K562 (cell line): ENCODE data around the gene SNX27. TPM values are rescaled to one million over a fixed set of nuclear protein-coding genes. Genes with fewer than 3 reads are reported as not detected.

Experiments
- MCM7 ChIP-seq, 2 experiments: fragments of 450-650 bp; IDR thresholded peaks; 2 replicates each; pipeline ENCODE4 v1.6.1; 2016 to 2018
- MGA ChIP-seq: fragments of 450-650 bp; IDR thresholded peaks from 2 replicates; pipeline ENCODE4 v1.6.1; 2016; ENCODE audit warnings: mild to moderate bottlenecking, moderate library complexity
- RNF2 ChIP-seq: sonication (generic); IDR thresholded peaks from 2 replicates; pipeline ENCODE4 v1.6.1; 2016
- SNIP1 ChIP-seq: fragments of 450-650 bp; IDR thresholded peaks from 2 replicates; pipeline ENCODE4 v1.7.1; 2017; ENCODE audit warnings: low read depth, mild to moderate bottlenecking
- SREBF1 ChIP-seq: fragments of 150-350 bp; IDR thresholded peaks from 2 replicates; pipeline ENCODE4 v1.6.1; 2014; ENCODE audit warnings: antibody characterized with exemption, low read depth, low read length, borderline replicate concordance
- ZEB2 ChIP-seq: fragments of 450-650 bp; IDR thresholded peaks from 2 replicates; pipeline ENCODE4 v1.6.1; 2016
- ZNF717 ChIP-seq: fragments of 250-450 bp; sonication (Bioruptor Pico); IDR thresholded peaks from 2 replicates; pipeline ENCODE4 v1.5.0; 2021
- polyA plus RNA-seq, 8 experiments: library from polyadenylated mRNA; depleted of rRNA in 4 of 8; stranded (reverse) in 5 of 8; unstranded in 3 of 8; fragments of >200 nt; fragmentation: Nextera tagmentation in 2 of 8; fragmentation: Illumina TruSeq in 1 of 8; extraction: Ambion mirVana in 2 of 8; extraction: Trizol in 1 of 8; gene quantifications; 2 replicates each; pipeline versions ENCODE4 v1.2.1 to v1.2.3, GENCODE V29; 2011 to 2014; ENCODE audit warnings: inconsistent platforms in 1 of 8, missing spikeins in 1 of 8
- total RNA-seq, 7 experiments: library from RNA; depleted of rRNA in 6 of 7; stranded (reverse); fragments of >200 nt in 6 of 7; fragmentation: Illumina TruSeq in 2 of 7; extraction: Trizol in 2 of 7; gene quantifications; 2 replicates each; pipeline versions ENCODE4 v1.2.1 to v1.2.3, GENCODE V29; 2011 to 2021; ENCODE audit warnings: low replicate concordance in 1 of 7
- TF ChIP-seq, protein P1 (sequence below): fragments of 450-650 bp; IDR thresholded peaks from 2 replicates; pipeline ENCODE4 v1.6.1; 2017; ENCODE audit warnings: antibody characterized with exemption, mild to moderate bottlenecking
- TF ChIP-seq, protein P2 (sequence below): fragments of 200-400 bp; formaldehyde crosslinking; IDR thresholded peaks from 2 replicates; pipeline ENCODE4 v1.6.1; 2017; ENCODE audit warnings: mild to moderate bottlenecking, low read depth, low read length, moderate library complexity
- TF ChIP-seq, protein P3 (sequence below): fragments of 250-450 bp; sonication (Bioruptor Pico); IDR thresholded peaks from 2 replicates; pipeline ENCODE4 v1.6.1; 2021; ENCODE audit warnings: mild to moderate bottlenecking

The SNX27 gene
- total and polyA plus RNA-seq, 9 of the 15 experiments (the other 6 are each of a cell fraction or from before 2014, with no cell fraction given) = 4.5 to 18.7 (median 10.1) TPM

GRCh38 chr1:151594143-151594625, 17.7 kb upstream of the SNX27 start (continued):
- TF ChIP-seq MCM7 (IDR thresholded peaks at IDR 0.05) (no peak), SREBF1 (no peak), SNIP1 (0 out of 2 replicates have a peak, but pooled peaks have one; percentile 44), ZNF717 (CRISPR knock-in tag) (no peak), MGA (no peak), ZEB2 (peak; percentile 79; the same call in 1 of the 2 replicates), RNF2 (no peak)
- TF ChIP-seq, protein P1, sequence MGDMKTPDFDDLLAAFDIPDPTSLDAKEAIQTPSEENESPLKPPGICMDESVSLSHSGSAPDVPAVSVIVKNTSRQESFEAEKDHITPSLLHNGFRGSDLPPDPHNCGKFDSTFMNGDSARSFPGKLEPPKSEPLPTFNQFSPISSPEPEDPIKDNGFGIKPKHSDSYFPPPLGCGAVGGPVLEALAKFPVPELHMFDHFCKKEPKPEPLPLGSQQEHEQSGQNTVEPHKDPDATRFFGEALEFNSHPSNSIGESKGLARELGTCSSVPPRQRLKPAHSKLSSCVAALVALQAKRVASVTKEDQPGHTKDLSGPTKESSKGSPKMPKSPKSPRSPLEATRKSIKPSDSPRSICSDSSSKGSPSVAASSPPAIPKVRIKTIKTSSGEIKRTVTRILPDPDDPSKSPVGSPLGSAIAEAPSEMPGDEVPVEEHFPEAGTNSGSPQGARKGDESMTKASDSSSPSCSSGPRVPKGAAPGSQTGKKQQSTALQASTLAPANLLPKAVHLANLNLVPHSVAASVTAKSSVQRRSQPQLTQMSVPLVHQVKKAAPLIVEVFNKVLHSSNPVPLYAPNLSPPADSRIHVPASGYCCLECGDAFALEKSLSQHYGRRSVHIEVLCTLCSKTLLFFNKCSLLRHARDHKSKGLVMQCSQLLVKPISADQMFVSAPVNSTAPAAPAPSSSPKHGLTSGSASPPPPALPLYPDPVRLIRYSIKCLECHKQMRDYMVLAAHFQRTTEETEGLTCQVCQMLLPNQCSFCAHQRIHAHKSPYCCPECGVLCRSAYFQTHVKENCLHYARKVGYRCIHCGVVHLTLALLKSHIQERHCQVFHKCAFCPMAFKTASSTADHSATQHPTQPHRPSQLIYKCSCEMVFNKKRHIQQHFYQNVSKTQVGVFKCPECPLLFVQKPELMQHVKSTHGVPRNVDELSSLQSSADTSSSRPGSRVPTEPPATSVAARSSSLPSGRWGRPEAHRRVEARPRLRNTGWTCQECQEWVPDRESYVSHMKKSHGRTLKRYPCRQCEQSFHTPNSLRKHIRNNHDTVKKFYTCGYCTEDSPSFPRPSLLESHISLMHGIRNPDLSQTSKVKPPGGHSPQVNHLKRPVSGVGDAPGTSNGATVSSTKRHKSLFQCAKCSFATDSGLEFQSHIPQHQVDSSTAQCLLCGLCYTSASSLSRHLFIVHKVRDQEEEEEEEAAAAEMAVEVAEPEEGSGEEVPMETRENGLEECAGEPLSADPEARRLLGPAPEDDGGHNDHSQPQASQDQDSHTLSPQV = no peak
- TF ChIP-seq, protein P2, sequence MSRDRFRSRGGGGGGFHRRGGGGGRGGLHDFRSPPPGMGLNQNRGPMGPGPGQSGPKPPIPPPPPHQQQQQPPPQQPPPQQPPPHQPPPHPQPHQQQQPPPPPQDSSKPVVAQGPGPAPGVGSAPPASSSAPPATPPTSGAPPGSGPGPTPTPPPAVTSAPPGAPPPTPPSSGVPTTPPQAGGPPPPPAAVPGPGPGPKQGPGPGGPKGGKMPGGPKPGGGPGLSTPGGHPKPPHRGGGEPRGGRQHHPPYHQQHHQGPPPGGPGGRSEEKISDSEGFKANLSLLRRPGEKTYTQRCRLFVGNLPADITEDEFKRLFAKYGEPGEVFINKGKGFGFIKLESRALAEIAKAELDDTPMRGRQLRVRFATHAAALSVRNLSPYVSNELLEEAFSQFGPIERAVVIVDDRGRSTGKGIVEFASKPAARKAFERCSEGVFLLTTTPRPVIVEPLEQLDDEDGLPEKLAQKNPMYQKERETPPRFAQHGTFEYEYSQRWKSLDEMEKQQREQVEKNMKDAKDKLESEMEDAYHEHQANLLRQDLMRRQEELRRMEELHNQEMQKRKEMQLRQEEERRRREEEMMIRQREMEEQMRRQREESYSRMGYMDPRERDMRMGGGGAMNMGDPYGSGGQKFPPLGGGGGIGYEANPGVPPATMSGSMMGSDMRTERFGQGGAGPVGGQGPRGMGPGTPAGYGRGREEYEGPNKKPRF = no peak
- TF ChIP-seq, protein P3, sequence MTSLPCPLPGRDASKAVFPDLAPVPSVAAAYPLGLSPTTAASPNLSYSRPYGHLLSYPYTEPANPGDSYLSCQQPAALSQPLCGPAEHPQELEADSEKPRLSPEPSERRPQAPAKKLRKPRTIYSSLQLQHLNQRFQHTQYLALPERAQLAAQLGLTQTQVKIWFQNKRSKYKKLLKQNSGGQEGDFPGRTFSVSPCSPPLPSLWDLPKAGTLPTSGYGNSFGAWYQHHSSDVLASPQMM (CRISPR knock-in tag) = no peak
